ENCODE measurements around the gene FRMD3.

The FRMD3 gene

DNA sequence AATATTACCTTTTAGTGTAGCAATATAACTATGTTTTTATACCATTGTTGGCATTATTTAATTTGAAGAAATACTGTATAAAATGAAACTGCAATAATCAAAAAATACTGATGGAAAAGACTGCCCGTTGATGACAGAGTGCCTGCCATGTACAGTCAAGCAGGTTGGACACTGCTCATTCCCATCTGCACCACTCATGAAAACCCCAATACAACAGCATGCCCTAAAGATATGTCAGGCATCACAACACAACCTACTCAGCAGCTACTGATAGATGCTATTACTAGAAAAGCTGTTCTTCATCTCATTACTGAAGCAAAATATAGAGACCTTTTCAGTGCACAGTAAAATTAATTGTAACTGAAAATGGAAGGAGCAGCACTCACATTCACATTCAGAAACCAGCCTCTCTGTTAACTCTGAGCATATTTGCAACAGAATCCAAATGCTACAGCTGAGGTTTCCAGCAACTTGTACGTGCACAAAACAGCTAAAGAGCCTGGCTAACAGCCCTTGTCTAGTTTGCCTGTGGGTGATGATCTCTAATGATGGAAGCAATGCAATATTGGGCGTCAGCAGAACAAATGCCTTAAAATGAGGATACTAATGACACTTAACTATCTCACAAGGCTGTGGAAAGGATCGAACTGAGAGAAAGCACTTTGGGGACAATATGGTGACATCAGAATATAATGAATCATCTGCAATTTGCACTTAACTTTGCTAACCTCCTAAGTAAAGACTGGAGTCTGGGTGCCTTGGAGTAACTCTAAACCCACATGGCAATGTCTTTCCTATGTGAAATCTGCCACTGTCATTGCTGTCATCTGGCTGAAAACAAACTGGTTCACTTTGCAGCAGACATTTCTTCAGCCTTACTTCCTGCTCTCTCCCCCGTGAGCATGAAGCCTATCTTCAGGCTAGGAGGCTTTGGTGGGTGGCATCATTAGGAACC lies 280.0 kb downstream of the FRMD3 start:
- Histone ChIP-seq H3K4me3 (ENCODE audit: low read length) (no peak overlapping the region), H3K4me1 (ENCODE audit: control insufficient read depth, insufficient read depth, low read length) (no peaks in the 10 kb centered on the region), H3K36me3 (ENCODE audit: control insufficient read depth, insufficient read depth, low read length) (no peaks in the 10 kb centered on the region), H3K27me3 (ENCODE audit: control insufficient read depth, insufficient read depth, low read length) (no peaks in the 10 kb centered on the region), H3K9me3 (ENCODE audit: control insufficient read depth, low read length) (no peaks in the 10 kb centered on the region), H3K9ac (ENCODE audit: low read length) (no peak overlapping the region)

DNA sequence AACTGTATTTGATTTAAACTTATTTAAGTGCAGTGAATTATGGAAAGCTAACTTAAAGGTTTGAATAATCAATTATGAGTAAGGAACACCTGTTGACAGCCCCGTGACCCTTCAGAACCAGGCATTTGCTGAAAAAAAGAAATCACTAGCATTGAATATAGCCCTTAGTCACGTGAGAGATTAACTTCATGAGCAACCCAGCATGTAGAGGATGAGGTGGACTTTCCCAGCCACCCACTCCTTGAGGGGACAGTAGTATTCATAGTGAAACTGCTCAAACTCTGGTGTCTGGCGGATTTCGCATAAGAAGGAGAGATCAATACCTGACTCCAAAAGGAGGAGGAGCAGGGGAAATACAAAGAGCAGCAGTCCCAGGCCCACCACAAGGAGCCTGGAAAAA lies 290.5 kb downstream of the FRMD3 start:
- Histone ChIP-seq H3K4me1 (ENCODE audit: control insufficient read depth, insufficient read depth, low read length) (no peaks in the 10 kb centered on the region), H3K36me3 (ENCODE audit: control insufficient read depth, insufficient read depth, low read length) (no peaks in the 10 kb centered on the region), H3K27me3 (ENCODE audit: control insufficient read depth, insufficient read depth, low read length) (no peaks in the 10 kb centered on the region), H3K9ac (ENCODE audit: low read length) (no peak overlapping the region), H3K9me3 (ENCODE audit: control insufficient read depth, low read length) (no peaks in the 10 kb centered on the region), H3K4me3 (ENCODE audit: low read length) (no peak overlapping the region)

DNA sequence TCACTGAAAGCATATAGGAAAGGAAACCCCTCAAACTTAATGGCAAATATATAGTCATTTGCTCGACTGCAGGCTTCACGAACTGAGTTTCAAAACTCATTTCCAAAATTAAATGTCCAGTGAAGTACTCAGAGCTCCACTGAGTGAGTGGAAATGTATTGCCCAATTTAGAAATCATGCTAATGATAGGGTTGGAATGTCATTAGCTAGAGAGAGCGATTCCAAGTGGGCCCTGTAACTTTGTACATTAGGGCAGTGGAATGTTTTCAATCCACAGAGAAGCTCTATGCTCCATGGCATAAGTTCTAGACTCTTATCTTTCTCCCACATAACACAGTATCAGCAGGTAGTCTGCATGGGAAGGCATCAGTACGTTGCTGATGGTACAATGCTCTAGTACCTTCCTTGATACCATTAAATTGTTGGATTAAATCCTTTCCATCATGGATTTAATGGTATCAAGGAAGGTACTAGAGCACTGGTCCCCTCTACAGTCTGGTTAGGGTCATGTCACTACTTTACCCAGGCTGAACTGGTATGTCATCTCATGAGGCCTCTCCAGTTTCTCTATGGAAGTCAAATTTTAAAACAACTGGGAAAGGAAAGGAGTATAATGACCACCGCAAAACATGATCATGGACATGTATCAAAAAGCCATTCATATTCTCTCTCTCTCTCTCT lies 292.1 kb downstream of the FRMD3 start:
- H3K4me3 ChIP-seq (ENCODE audit: low read length): no peak overlapping the region
- no peaks in the 10 kb centered on the region for H3K27me3 ChIP-seq (ENCODE audit: control insufficient read depth, insufficient read depth, low read length)
- no peaks in the 10 kb centered on the region for H3K36me3 ChIP-seq (ENCODE audit: control insufficient read depth, insufficient read depth, low read length)
- no peaks in the 10 kb centered on the region for H3K4me1 ChIP-seq (ENCODE audit: control insufficient read depth, insufficient read depth, low read length)
- no peak overlapping the region for H3K9ac ChIP-seq (ENCODE audit: low read length)
- H3K9me3 ChIP-seq (ENCODE audit: control insufficient read depth, low read length): no peaks in the 10 kb centered on the region

DNA sequence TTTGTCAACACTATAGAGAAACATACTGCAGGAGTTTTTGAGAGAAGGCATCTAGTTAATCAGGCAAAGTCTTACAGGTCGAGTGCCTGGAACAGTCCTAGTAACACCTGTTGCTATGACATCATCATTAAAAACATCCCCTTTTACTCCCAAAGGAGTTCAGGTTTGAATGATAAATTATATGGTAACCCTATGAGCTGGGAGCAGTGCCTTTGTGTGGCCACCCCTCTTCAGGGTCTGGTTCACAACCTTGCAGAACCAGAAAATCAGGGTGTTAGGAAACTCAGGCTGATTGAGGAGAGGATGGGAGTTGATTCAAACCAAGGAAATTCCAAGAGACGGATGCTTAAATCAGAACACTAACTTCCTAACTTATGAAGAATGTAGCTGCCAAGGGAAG lies 296.1 kb downstream of the FRMD3 start:
- no peaks in the 10 kb centered on the region for H3K4me1 ChIP-seq (ENCODE audit: control insufficient read depth, insufficient read depth, low read length)
- no peaks in the 10 kb centered on the region for H3K36me3 ChIP-seq (ENCODE audit: control insufficient read depth, insufficient read depth, low read length)
- H3K27me3 ChIP-seq (ENCODE audit: control insufficient read depth, insufficient read depth, low read length): no peaks in the 10 kb centered on the region
- H3K4me3 ChIP-seq (ENCODE audit: low read length): no peak overlapping the region
- H3K9ac ChIP-seq (ENCODE audit: low read length): no peak overlapping the region
- no peaks in the 10 kb centered on the region for H3K9me3 ChIP-seq (ENCODE audit: control insufficient read depth, low read length)

DNA sequence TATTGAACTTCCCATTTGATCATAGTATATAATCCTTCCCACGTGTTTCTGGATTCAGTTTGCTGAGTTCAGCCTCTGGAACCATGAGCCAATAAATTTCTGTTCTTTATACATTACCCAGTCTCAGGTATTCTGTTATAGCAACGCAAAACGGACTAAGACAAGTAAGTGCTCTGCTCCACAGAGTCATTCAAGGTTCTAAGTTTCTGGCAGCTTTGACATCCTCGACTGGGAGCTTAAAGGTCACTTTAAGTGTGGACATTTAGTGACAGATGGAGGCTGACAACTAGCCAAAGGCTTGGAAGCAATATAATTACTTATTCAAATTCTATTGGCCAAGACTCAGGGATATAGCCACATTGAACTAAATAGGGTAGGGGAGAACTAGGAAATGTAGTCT lies 297.5 kb downstream of the FRMD3 start:
- no peaks in the 10 kb centered on the region for H3K4me1 ChIP-seq (ENCODE audit: control insufficient read depth, insufficient read depth, low read length)
- H3K4me3 ChIP-seq (ENCODE audit: low read length): no peak overlapping the region
- H3K9ac ChIP-seq (ENCODE audit: low read length): no peak overlapping the region
- no peaks in the 10 kb centered on the region for H3K36me3 ChIP-seq (ENCODE audit: control insufficient read depth, insufficient read depth, low read length)
- no peaks in the 10 kb centered on the region for H3K9me3 ChIP-seq (ENCODE audit: control insufficient read depth, low read length)
- H3K27me3 ChIP-seq (ENCODE audit: control insufficient read depth, insufficient read depth, low read length): no peaks in the 10 kb centered on the region

DNA sequence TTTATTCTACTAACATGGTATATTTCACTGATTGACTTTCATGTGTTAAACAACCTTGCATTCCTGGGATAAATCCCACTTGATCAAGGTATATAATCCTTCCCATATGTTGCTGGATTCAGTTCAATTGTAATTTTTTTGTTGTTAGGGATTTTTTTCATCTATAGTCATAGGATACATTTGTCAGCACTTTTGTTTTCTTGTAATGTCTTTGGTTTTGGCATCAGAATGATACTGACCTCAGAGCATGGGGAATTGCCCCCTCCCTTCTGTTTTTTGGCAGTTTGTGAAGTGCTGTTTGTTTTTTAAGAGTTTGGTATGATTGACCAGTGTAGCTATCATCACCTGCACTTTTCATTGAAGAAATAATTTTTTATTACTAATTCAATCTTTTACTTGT lies 298.5 kb downstream of the FRMD3 start:
- Histone ChIP-seq H3K4me3 (ENCODE audit: low read length) (no peak overlapping the region), H3K36me3 (ENCODE audit: control insufficient read depth, insufficient read depth, low read length) (no peaks in the 10 kb centered on the region), H3K9me3 (ENCODE audit: control insufficient read depth, low read length) (no peaks in the 10 kb centered on the region), H3K4me1 (ENCODE audit: control insufficient read depth, insufficient read depth, low read length) (no peaks in the 10 kb centered on the region), H3K9ac (ENCODE audit: low read length) (no peak overlapping the region), H3K27me3 (ENCODE audit: control insufficient read depth, insufficient read depth, low read length) (no peaks in the 10 kb centered on the region)

DNA sequence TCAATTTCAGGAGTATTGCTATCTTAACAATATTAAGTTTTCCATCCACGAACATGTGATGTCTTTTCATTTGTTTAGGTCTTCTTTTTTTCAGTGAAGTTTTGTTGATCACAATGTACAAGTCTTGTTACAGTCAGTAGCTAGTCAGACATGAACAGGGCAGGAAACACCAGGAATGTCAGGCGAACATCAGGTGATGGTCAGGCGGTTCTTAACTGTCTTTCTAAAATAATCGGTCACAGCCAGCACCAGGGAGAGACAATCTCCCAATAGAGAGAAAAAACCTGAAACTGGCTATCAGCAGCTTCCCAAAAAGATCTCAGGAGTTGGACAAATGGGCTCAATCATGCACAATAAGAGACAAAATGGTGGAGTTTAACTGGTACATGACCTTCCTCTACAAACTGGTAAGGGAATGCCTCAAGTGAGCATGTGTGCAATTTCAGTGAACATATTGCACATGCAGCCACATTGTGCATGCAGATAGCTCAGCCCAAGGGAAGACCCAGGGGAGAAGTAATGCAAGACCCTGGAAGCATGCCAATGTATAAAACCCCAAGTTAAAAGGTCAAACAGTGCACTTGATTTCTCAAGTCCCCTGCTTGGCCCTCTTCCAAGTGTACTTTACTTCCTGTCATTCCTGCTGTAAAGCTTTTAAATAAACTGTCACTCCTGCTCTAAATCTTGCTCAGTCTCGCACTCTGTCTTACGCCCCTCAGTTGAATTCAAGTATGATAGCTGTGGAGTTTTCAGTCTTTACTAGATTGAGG lies 299.1 kb downstream of the FRMD3 start:
- H3K9me3 ChIP-seq (ENCODE audit: control insufficient read depth, low read length): no peaks in the 10 kb centered on the region
- no peak overlapping the region for H3K9ac ChIP-seq (ENCODE audit: low read length)
- H3K36me3 ChIP-seq (ENCODE audit: control insufficient read depth, insufficient read depth, low read length): no peaks in the 10 kb centered on the region
- H3K4me3 ChIP-seq (ENCODE audit: low read length): no peak overlapping the region
- no peaks in the 10 kb centered on the region for H3K4me1 ChIP-seq (ENCODE audit: control insufficient read depth, insufficient read depth, low read length)
- H3K27me3 ChIP-seq (ENCODE audit: control insufficient read depth, insufficient read depth, low read length): no peaks in the 10 kb centered on the region

DNA sequence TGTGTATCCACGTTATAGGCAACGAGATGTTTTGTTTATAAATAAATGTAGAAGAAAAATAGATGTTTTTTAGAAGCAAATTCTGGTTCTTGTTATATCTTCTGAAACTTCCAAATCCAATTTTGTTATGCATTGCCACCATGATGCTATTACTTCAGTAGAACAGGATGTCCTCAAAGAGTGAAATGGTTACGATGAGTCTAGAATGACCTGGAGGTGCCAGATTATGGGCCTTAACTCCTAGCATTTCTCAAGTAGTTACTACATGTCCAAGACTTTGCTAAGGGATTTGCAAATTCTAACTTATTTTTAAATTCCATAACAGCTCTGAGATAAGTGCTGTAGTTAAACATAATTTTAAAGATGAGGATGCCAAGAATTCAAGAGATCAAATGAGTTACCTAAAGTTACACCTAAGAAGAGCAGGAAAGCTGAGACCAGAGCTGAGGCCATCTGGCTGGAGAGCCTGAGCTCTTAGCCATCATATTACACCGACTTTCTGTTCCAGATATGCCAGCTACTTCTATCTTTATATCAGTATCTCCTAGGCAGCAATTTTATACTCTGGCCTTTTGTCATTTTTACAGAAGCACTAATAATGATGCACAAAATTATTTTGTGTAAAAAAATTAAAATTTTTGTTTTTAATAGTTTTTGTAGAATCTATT lies 302.0 kb downstream of the FRMD3 start:
- Histone ChIP-seq H3K4me1 (ENCODE audit: control insufficient read depth, insufficient read depth, low read length) (no peaks in the 10 kb centered on the region), H3K9ac (ENCODE audit: low read length) (no peak overlapping the region), H3K4me3 (ENCODE audit: low read length) (no peak overlapping the region), H3K9me3 (ENCODE audit: control insufficient read depth, low read length) (no peaks in the 10 kb centered on the region), H3K36me3 (ENCODE audit: control insufficient read depth, insufficient read depth, low read length) (no peaks in the 10 kb centered on the region), H3K27me3 (ENCODE audit: control insufficient read depth, insufficient read depth, low read length) (no peaks in the 10 kb centered on the region)

DNA sequence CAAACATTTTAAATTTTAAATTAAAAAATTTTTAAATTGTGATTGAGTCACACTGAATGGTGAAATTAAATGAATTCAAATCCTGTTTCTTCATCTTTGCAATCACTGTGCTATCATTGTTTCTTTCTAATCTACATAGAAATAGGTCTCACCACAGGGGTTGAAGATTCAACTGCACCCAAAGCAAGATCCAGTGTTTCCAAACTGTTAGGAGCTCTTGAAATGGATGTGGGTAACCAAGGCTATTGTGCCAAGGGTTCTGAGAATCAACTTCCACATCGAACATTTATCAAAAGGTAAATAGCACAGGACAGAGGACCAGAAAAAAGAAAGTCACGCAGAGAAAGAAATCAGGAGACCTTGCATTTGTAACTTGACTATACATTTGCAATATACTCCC lies 302.7 kb downstream of the FRMD3 start:
- Histone ChIP-seq H3K4me3 (ENCODE audit: low read length) (no peak overlapping the region), H3K4me1 (ENCODE audit: control insufficient read depth, insufficient read depth, low read length) (no peaks in the 10 kb centered on the region), H3K27me3 (ENCODE audit: control insufficient read depth, insufficient read depth, low read length) (no peaks in the 10 kb centered on the region)

DNA sequence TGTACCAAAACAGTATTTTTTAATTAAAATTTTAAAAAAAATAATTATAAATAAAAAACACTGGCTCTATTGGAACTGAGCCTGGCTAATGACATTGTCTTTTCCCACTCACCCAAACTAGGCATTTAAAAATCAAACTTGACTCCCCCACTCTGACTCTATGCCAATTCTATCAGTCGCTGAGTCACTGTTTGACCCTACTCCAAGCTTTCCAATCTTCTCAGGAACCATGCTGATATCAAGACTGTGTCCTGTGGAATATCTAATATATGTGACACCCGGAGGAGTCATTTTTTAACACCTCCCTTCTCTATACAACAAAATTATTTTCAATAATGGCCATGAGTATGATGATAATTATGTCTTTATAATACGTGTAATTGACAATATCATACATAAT lies 303.7 kb downstream of the FRMD3 start:
- H3K4me3 ChIP-seq (ENCODE audit: low read length): no peak overlapping the region
- no peak overlapping the region for H3K9ac ChIP-seq (ENCODE audit: low read length)
- H3K27me3 ChIP-seq (ENCODE audit: control insufficient read depth, insufficient read depth, low read length): no peaks in the 10 kb centered on the region
- no peaks in the 10 kb centered on the region for H3K4me1 ChIP-seq (ENCODE audit: control insufficient read depth, insufficient read depth, low read length)
- H3K9me3 ChIP-seq (ENCODE audit: control insufficient read depth, low read length): no peaks in the 10 kb centered on the region
- no peaks in the 10 kb centered on the region for H3K36me3 ChIP-seq (ENCODE audit: control insufficient read depth, insufficient read depth, low read length)

More for the DNA sequence above, 302.7 kb downstream of the FRMD3 start:
- Histone ChIP-seq H3K9me3 (ENCODE audit: control insufficient read depth, low read length) (no peaks in the 10 kb centered on the region), H3K9ac (ENCODE audit: low read length) (no peak overlapping the region), H3K36me3 (ENCODE audit: control insufficient read depth, insufficient read depth, low read length) (no peaks in the 10 kb centered on the region)

DNA sequence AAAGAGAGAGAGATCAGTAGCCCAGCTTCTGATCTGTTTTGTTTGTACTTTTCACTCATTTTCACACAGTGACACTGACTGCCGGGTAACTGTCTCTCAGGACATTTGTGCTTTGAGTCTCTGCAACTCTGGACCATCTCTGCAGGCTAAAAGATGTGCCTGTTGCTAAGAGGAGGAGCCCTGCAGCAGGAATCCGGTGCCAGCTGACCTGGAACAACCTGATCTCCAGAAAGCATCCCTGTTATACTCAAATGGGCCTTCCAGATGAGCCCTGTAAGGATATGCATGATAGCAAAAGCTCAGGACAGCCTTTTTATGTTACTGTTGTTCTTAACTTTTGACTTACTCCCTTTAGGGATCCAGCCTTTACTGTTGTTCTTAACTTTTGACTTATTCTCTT lies 304.6 kb downstream of the FRMD3 start:
- Histone ChIP-seq H3K4me3 (ENCODE audit: low read length) (no peak overlapping the region), H3K27me3 (ENCODE audit: control insufficient read depth, insufficient read depth, low read length) (no peaks in the 10 kb centered on the region), H3K4me1 (ENCODE audit: control insufficient read depth, insufficient read depth, low read length) (no peaks in the 10 kb centered on the region), H3K9ac (ENCODE audit: low read length) (no peak overlapping the region), H3K9me3 (ENCODE audit: control insufficient read depth, low read length) (no peaks in the 10 kb centered on the region), H3K36me3 (ENCODE audit: control insufficient read depth, insufficient read depth, low read length) (no peaks in the 10 kb centered on the region)

Measured in mucosa of stomach (tissue), 1 donor.